HCT116 (cell line): ENCODE measurements around the gene MSMP. TPM values are rescaled to one million over a fixed set of nuclear protein-coding genes. Genes with fewer than 3 reads are reported as not detected.

Experiments
- ATAC-seq: fragments of 200-7000 bp; cut with Tn5 transposase; 2 replicates; pipeline ENCODE4 v1.9.1; 2020; ENCODE audit warnings: mild to moderate bottlenecking, moderate library complexity
- BruUV-seq: library from RNA; stranded (reverse); fragments of 400-500 nt; replicated peaks from 2 replicates; lab custom pipeline; 2021; lab: Mats Ljungman, UMichigan
- CTCF ChIA-PET: fragments of 300-600 bp; sonication (Branson Sonifier 250); formaldehyde crosslinking; loops from one replicate; lab custom pipeline; 2021; ENCODE audit warnings: antibody characterized with exemption; lab: Charles Lee
- POLR2A ChIA-PET: fragments of 300-600, 350-600 bp; sonication (Branson Sonifier 250); formaldehyde crosslinking; loops from one replicate; lab custom pipeline; 2021; ENCODE audit warnings: antibody characterized with exemption; lab: Charles Lee
- RAD21 ChIA-PET, 2 experiments: fragments of 300-600 bp; sonication (Branson Sonifier 250); formaldehyde crosslinking; loops; one replicate each; lab custom pipeline; 2023; ENCODE audit warnings: low total read pairs in 2 of 2; ENCODE audit not compliant: uncharacterized antibody in 2 of 2, unreplicated experiment in 2 of 2, low non-redundant PET in 1 of 2; lab: Charles Lee
- DNase-seq: peaks from one replicate; pipeline ENCODE4 v3.0.0-alpha.2; 2010; ENCODE audit warnings: low read depth, low spot score
- H2AFZ ChIP-seq: fragments of 200-600 bp; shearing (Covaris generic), sonication (generic); 2 replicates; pipeline ENCODE4 v1.6.1; 2017; ENCODE audit warnings: low read depth, mixed run types, mixed read lengths, antibody characterized with exemption, low read length; ENCODE audit not compliant: poor library complexity, severe bottlenecking
- H3K27ac ChIP-seq: 2 replicates; pipeline ENCODE4 v1.5.1; 2012; ENCODE audit warnings: low read depth, low read length
- H3K27me3 ChIP-seq: fragments of 200-600 bp; sonication (generic); 2 replicates; pipeline ENCODE4 v1.6.1; 2016; ENCODE audit warnings: mixed run types, low read length, mixed read lengths; ENCODE audit not compliant: insufficient read depth
- H3K36me3 ChIP-seq, 2 experiments: fragments of 200-500 bp in 1 of 2; fragments of 200-600 bp in 1 of 2; sonication (Bioruptor generic) in 1 of 2; sonication (generic) in 1 of 2; 2 replicates each; pipeline versions ENCODE4 v1.5.1 to v1.6.1; 2014 to 2016; ENCODE audit warnings: low read length in 2 of 2, inconsistent platforms in 1 of 2, mixed read lengths in 1 of 2, mixed run types in 1 of 2; ENCODE audit not compliant: insufficient read depth in 2 of 2, control insufficient read depth in 1 of 2
- H3K4me1 ChIP-seq, 2 experiments: fragments of 200-600 bp in 1 of 2; sonication (generic) in 1 of 2; 2 replicates each; pipeline versions ENCODE4 v1.5.1 to v1.6.1; 2012 to 2017; ENCODE audit warnings: low read length in 2 of 2, inconsistent platforms in 1 of 2, mild to moderate bottlenecking in 1 of 2, mixed read lengths in 1 of 2, mixed run types in 1 of 2, moderate library complexity in 1 of 2; ENCODE audit not compliant: insufficient read depth in 2 of 2, control insufficient read depth in 1 of 2
- H3K4me2 ChIP-seq: fragments of 200-600 bp; sonication (generic); 2 replicates; pipeline ENCODE4 v1.6.1; 2017; ENCODE audit warnings: mixed run types, low read length, mixed read lengths
- H3K4me3 ChIP-seq, 2 experiments: fragments of 200-600 bp in 1 of 2; sonication (generic) in 1 of 2; replicated peaks in 1 of 2; 2 replicates each; pipeline ENCODE4 v1.5.1; 2011 to 2016; ENCODE audit warnings: low read length in 2 of 2, control low read depth in 1 of 2, low read depth in 1 of 2, mild to moderate bottlenecking in 1 of 2, mixed read lengths in 1 of 2, mixed run types in 1 of 2
- H3K79me2 ChIP-seq: fragments of 200-600 bp; sonication (generic); 2 replicates; pipeline ENCODE4 v1.6.1; 2017; ENCODE audit warnings: mild to moderate bottlenecking, mixed run types, low read length, moderate library complexity, mixed read lengths; ENCODE audit not compliant: insufficient read depth
- H3K9ac ChIP-seq: fragments of 200-600 bp; sonication (generic); 2 replicates; pipeline ENCODE4 v1.6.1; 2016; ENCODE audit warnings: low read length, mixed read lengths
- H3K9me2 ChIP-seq: fragments of 200-600 bp; sonication (generic), shearing (Covaris generic); 2 replicates; pipeline ENCODE4 v1.6.1; 2017; ENCODE audit warnings: mixed run types, mild to moderate bottlenecking, moderate library complexity; ENCODE audit not compliant: insufficient read depth
- H3K9me3 ChIP-seq, 2 experiments: fragments of 200-500 bp in 1 of 2; fragments of 200-600 bp in 1 of 2; sonication (Bioruptor generic) in 1 of 2; sonication (generic) in 1 of 2; 2 replicates each; pipeline ENCODE4 v1.6.1; 2014 to 2017; ENCODE audit warnings: low read length in 2 of 2, mixed read lengths in 2 of 2, inconsistent platforms in 1 of 2, low read depth in 1 of 2, mild to moderate bottlenecking in 1 of 2, mixed run types in 1 of 2, moderate library complexity in 1 of 2; ENCODE audit not compliant: control insufficient read depth in 1 of 2, insufficient read depth in 1 of 2
- H4K20me1 ChIP-seq: fragments of 200-600 bp; sonication (generic), shearing (Covaris generic); 2 replicates; pipeline ENCODE4 v1.6.1; 2017; ENCODE audit warnings: mixed run types, mild to moderate bottlenecking, moderate library complexity; ENCODE audit not compliant: insufficient read depth
- ATF3 ChIP-seq: IDR thresholded peaks from 2 replicates; pipeline ENCODE4 v1.6.1; 2012
- CBX3 ChIP-seq: IDR thresholded peaks from 2 replicates; pipeline ENCODE4 v1.6.1; 2012; ENCODE audit warnings: low read depth
- CEBPB ChIP-seq: IDR thresholded peaks from 2 replicates; pipeline ENCODE4 v1.6.1; 2012; ENCODE audit warnings: low read depth
- EGR1 ChIP-seq: IDR thresholded peaks from 2 replicates; pipeline ENCODE4 v1.6.1; 2012; ENCODE audit warnings: low read depth
- ELF1 ChIP-seq: IDR thresholded peaks from 2 replicates; pipeline ENCODE4 v1.6.1; 2012; ENCODE audit warnings: low read depth, borderline replicate concordance
- EZH2 ChIP-seq: fragments of 200-600 bp; sonication (generic); IDR thresholded peaks from 2 replicates; pipeline ENCODE4 v1.6.1; 2017; ENCODE audit warnings: antibody characterized with exemption, mixed run types
- FOSL1 ChIP-seq: IDR thresholded peaks from 2 replicates; pipeline ENCODE4 v1.6.1; 2012; ENCODE audit warnings: low read depth
- JUND ChIP-seq: IDR thresholded peaks from 2 replicates; pipeline ENCODE4 v1.6.1; 2012
- MAX ChIP-seq: IDR thresholded peaks from 2 replicates; pipeline ENCODE4 v1.6.1; 2012
- RAD21 ChIP-seq: IDR thresholded peaks from 2 replicates; pipeline ENCODE4 v1.6.1; 2012; ENCODE audit warnings: low read depth, mild to moderate bottlenecking
- REST ChIP-seq: IDR thresholded peaks from 2 replicates; pipeline ENCODE4 v1.6.1; 2012; ENCODE audit warnings: low read depth
- SP1 ChIP-seq: IDR thresholded peaks from 2 replicates; pipeline ENCODE4 v1.6.1; 2012; ENCODE audit warnings: low read depth
- TCF7L2 ChIP-seq: IDR thresholded peaks from 2 replicates; pipeline ENCODE4 v1.7.0; 2011; ENCODE audit warnings: borderline replicate concordance, inconsistent platforms; ENCODE audit not compliant: insufficient read depth, insufficient read length; ENCODE audit errors: extremely low read depth
- ZBTB33 ChIP-seq: IDR thresholded peaks from 2 replicates; pipeline ENCODE4 v1.6.1; 2011; ENCODE audit warnings: mild to moderate bottlenecking, low read length, moderate library complexity; ENCODE audit not compliant: insufficient replicate concordance; ENCODE audit errors: extremely low read depth
- ZFX ChIP-seq: fragments of 450-650 bp; IDR thresholded peaks from 2 replicates; pipeline ENCODE4 v1.6.1; 2017
- ZNF274 ChIP-seq: fragments of 200-500 bp; sonication (Bioruptor generic); IDR thresholded peaks from 2 replicates; pipeline ENCODE4 v1.6.1; 2014; ENCODE audit warnings: mild to moderate bottlenecking, low read depth, low read length, inconsistent platforms
- intact Hi-C: fragments of 100-400 bp; cut with micrococcal nuclease; formaldehyde crosslinking; loops from 2 replicates; pipeline ENCODE4 v1.10.0; 2022
- total RNA-seq: library from RNA; stranded (reverse); gene quantifications from one replicate; pipeline ENCODE4 v1.2.1, GENCODE V29; 2021; ENCODE audit not compliant: unreplicated experiment

Gene MSMP
- total RNA-seq, 1 experiment from 2014 or later: 1.2 TPM

GRCh38 chr9:35783418-35783817 lies 29.3 kb upstream of the MSMP start:
- Histone ChIP-seq H3K36me3 (no peaks in the 10 kb centered on the region), H3K9me2 (no peaks in the 10 kb centered on the region), H3K9me3 (no peaks in the 10 kb centered on the region), H3K9ac (no peak overlapping the region), H3K4me2 (no peak overlapping the region), H3K27ac (no peak overlapping the region), H2AFZ (no peak overlapping the region), H3K27me3 (no peaks in the 10 kb centered on the region), H3K4me1 (no peaks in the 10 kb centered on the region), H4K20me1 (no peaks in the 10 kb centered on the region), H3K4me3 (no peak overlapping the region), H3K79me2 (no peaks in the 10 kb centered on the region)
- no TSS peak for BruUV-seq
- intact Hi-C loops: no loop called here
- DNase-seq (no peak), ATAC-seq (no peak)
- ChIA-PET RAD21 (no interaction called here), POLR2A (no interaction called here), CTCF (no interaction called here)
- no peak for TF ChIP-seq ATF3
- TF ChIP-seq EGR1: 0 out of 2 replicates have a peak, but pooled peaks have one; percentile 13

- CTCF ChIA-PET: no interaction called here
- no peak for TF ChIP-seq EGR1
- TF ChIP-seq EZH2: no peak
- TF ChIP-seq MAX: no peak
- no peak for TF ChIP-seq CBX3
- no peak for TF ChIP-seq SP1
- TF ChIP-seq FOSL1: no peak
- no peak for TF ChIP-seq JUND
- no peak for TF ChIP-seq ZNF274
- no peak for TF ChIP-seq CEBPB
- no peak for TF ChIP-seq RAD21
- TF ChIP-seq ZBTB33: no peak
- TF ChIP-seq TCF7L2: no peak
- TF ChIP-seq ATF3: no peak
- no peak for TF ChIP-seq ELF1
- no peak for TF ChIP-seq ZFX
- no peak for TF ChIP-seq REST
Observed at GRCh38 chr9:35781066-35781465, 27.0 kb upstream of the MSMP start.

More at GRCh38 chr9:35781066-35781465, 27.0 kb upstream of the MSMP start:
- Histone ChIP-seq H3K4me1 (no peaks in the 10 kb centered on the region), H2AFZ (no peak overlapping the region), H3K36me3 (no peaks in the 10 kb centered on the region), H3K27me3 (no peaks in the 10 kb centered on the region), H3K9ac (no peak overlapping the region), H3K4me2 (no peak overlapping the region), H3K9me2 (no peaks in the 10 kb centered on the region), H3K27ac (no peak overlapping the region), H3K4me3 (no peak overlapping the region), H3K79me2 (no peaks in the 10 kb centered on the region), H4K20me1 (no peaks in the 10 kb centered on the region), H3K9me3 (no peaks in the 10 kb centered on the region)
- ChIA-PET POLR2A (no interaction called here), RAD21 (no interaction called here)
- intact Hi-C loops: no loop called here
- TSS peak; percentile 56 for BruUV-seq
- DNase-seq (no peak), ATAC-seq (no peak)
